H1 (cell line): ENCODE data around the gene NFATC1. TPM values are rescaled to one million over a fixed set of nuclear protein-coding genes. Genes with fewer than 3 reads are reported as not detected.

ENCODE experiments used
- CHD7 ChIP-seq: fragments of 300-600 bp; sonication (generic); IDR thresholded peaks from 2 replicates; pipeline ENCODE4 v1.7.1; 2012; ENCODE audit warnings: low read length, moderate library complexity, mild to moderate bottlenecking, inconsistent platforms; ENCODE audit not compliant: insufficient replicate concordance
- SUZ12 ChIP-seq: fragments of 200-600 bp; sonication (generic); IDR thresholded peaks from 2 replicates; pipeline ENCODE4 v1.6.1; 2012; ENCODE audit warnings: mild to moderate bottlenecking, inconsistent platforms, low read length, moderate library complexity, mixed read lengths
- polyA plus RNA-seq, 7 experiments: library from polyadenylated mRNA; depleted of rRNA in 3 of 7; stranded (reverse) in 5 of 7; unstranded in 2 of 7; fragments of >200 nt in 5 of 7; fragments of 200-250 nt in 2 of 7; gene quantifications; 1 replicate in 5 of 7; 2 replicates in 1 of 7; 4 replicates in 1 of 7; pipeline versions ENCODE4 v1.2.1 to v1.2.3, GENCODE V29; 2011 to 2013; ENCODE audit warnings: missing spikeins in 2 of 7, mixed read lengths in 2 of 7
- total RNA-seq: library from RNA; stranded (reverse); fragmentation: NEBNext Ultra II Directional; extraction: Animal tissue kit (Norgen Biotek cat#: 25700); gene quantifications from 2 replicates; pipeline ENCODE4 v1.2.1, GENCODE V29; 2021

NFATC1 gene
- total and polyA plus RNA-seq, 2 of the 8 experiments (the other 6 are each of a cell fraction or from before 2014, with no cell fraction given) = 2.0 to 6.6 TPM

DNA sequence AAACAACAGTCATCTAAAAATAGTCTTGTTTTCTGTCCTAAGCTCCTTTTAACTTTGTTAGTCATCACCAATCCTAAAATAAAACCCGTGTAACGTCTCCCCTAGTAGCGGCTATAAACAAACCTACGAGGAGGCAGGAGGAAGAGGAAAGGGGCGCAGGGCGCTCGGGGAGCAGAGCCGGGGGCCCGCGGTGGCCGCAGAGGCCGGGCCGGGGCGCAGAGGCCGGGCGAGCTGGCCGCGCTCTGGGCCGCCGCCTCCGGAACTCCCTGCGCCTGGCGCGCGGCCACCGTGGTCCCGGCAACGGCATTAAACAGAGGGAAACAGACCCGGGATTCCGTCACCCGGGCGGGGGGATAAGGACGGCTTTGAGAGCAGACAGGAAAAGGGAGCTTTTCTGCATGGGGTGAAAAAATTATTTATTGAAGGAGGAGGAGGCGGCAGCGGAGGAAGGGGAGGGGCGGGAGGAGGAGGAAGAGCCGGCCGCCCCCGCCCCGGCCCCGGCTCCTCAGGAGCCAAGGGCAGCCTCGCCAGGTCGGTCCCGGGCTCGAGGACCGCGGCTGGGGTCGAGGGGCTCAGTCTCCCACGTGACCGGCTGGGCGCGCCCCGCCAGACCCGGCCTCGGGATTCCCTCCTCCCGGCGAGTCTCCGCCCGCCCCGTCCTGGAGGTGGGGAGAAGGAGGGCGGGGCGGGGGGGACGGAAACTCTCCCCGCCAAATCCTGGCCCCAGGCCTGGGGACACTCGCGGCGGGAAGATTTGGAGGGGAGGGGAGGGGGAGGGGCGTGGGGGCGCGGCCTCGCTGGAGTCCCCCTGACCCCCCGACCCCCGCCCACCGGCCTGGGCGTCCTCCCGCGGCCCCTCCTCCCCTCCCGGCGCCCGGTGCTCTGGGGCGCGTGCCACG is 1.8 kb upstream of the NFATC1 start (continued):
- TF ChIP-seq CHD7 = no peak
- TF ChIP-seq SUZ12 = peak; percentile 21; the same call in 1 of the 2 replicates
